Skeletal muscle tissue (tissue), 4 donors: ENCODE results near the gene TMEM47. TPM values are rescaled to one million over a fixed set of nuclear protein-coding genes. Genes with fewer than 3 reads are reported as not detected.

Experiments
- H3K27ac ChIP-seq: one replicate; pipeline ENCODE4 v1.7.0; 2013; ENCODE audit warnings: mild to moderate bottlenecking, low read depth, low read length, inconsistent platforms
- H3K27me3 ChIP-seq, 3 donors: one replicate each; pipeline ENCODE4 v1.7.0; 2013; ENCODE audit warnings: low read length in 3 of 3; ENCODE audit not compliant: control insufficient read depth in 3 of 3, insufficient read depth in 3 of 3
- H3K36me3 ChIP-seq, 3 donors: one replicate each; pipeline ENCODE4 v1.7.0; 2013; ENCODE audit warnings: low read length in 3 of 3; ENCODE audit not compliant: control insufficient read depth in 3 of 3, insufficient read depth in 3 of 3
- H3K4me1 ChIP-seq, 3 donors: one replicate each; pipeline ENCODE4 v1.7.0; 2013; ENCODE audit warnings: low read length in 3 of 3, mild to moderate bottlenecking in 3 of 3; ENCODE audit not compliant: control insufficient read depth in 3 of 3, insufficient read depth in 3 of 3
- H3K4me3 ChIP-seq, 3 donors: one replicate each; pipeline ENCODE4 v1.7.0; 2013; ENCODE audit warnings: low read length in 3 of 3
- H3K9ac ChIP-seq, 3 donors: one replicate each; pipeline ENCODE4 v1.7.0; 2013; ENCODE audit warnings: low read length in 3 of 3, mild to moderate bottlenecking in 3 of 3, moderate library complexity in 2 of 3, low read depth in 1 of 3
- H3K9me3 ChIP-seq, 3 donors: one replicate each; pipeline ENCODE4 v1.7.0; 2013; ENCODE audit warnings: low read length in 3 of 3; ENCODE audit not compliant: control insufficient read depth in 3 of 3
- total RNA-seq: library from RNA; depleted of rRNA; stranded (reverse); fragments of >200 nt; gene quantifications from one replicate; pipeline ENCODE4 v1.2.3, GENCODE V29; 2014
- donor health status: Osteomylitis.

TMEM47 gene
- total RNA-seq, 1 donor from 2014 or later: 54.8 TPM

DNA sequence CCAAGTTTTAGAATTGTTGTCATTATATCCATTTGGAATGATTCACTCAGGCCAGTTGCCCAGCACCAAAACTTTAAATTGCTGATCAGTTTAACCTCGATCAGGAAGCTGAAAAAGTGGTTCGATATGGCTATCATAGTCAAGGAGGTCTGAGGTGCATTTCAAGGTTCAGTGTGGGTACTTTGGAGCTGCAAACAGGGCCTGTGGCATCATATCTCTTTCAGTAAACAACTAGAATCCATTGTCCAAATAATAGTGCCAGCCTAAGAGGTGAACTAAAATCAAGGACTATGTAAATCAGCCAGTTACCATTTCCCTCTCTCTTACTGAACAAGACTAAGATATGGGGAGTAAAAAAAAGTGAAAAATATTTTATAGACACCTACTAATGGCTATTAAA, 14.2 kb downstream of the TMEM47 start:
- Histone ChIP-seq H3K4me3 (no peak overlapping the region), H3K27me3 (no peaks in the 10 kb centered on the region), H3K27ac (no peak overlapping the region), H3K9ac (no peak overlapping the region), H3K4me1 (peaks cover 0 to 5% (median 4%) of the 10 kb centered on the region in 3 donors), H3K36me3 (no peaks in the 10 kb centered on the region), H3K9me3 (no peaks in the 10 kb centered on the region)

- H3K9ac ChIP-seq: no peak overlapping the region
- H3K4me3 ChIP-seq: no peak overlapping the region
Measured at GRCh38 chrX:34638116-34638515, 19.0 kb downstream of the TMEM47 start.

DNA sequence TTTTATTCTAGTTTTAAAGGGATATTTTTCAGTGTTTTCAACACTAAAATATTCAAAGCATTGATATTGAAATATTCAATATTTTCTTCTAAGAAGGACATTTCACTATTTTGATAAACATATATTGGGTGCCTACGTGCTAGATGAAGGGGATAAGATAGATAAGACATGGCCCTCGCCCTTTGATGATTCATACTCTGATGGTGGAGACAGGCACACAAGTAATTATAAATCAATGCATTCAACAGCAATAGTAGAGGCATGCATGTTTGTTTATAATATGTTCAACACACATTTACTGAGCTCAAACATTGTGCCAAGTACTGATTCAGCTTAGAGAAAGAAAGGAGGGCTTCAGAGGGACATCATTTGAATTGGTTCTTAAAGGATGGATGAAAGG, 22.7 kb downstream of the TMEM47 start:
- H3K4me3 ChIP-seq: no peak overlapping the region
- no peak overlapping the region for H3K27ac ChIP-seq
- no peaks in the 10 kb centered on the region for H3K27me3 ChIP-seq
- no peak overlapping the region for H3K9ac ChIP-seq
- H3K4me1 ChIP-seq: no peaks in the 10 kb centered on the region
- H3K36me3 ChIP-seq: no peaks in the 10 kb centered on the region
- no peaks in the 10 kb centered on the region for H3K9me3 ChIP-seq

More at GRCh38 chrX:34638116-34638515, 19.0 kb downstream of the TMEM47 start:
- H3K9me3 ChIP-seq: no peaks in the 10 kb centered on the region
- H3K27me3 ChIP-seq: no peaks in the 10 kb centered on the region
- H3K27ac ChIP-seq: no peak overlapping the region
- peaks cover 0 to 4% (median 3%) of the 10 kb centered on the region in 3 donors for H3K4me1 ChIP-seq
- H3K36me3 ChIP-seq: no peaks in the 10 kb centered on the region

- no peaks in the 10 kb centered on the region for H3K36me3 ChIP-seq
- H3K9me3 ChIP-seq: no peaks in the 10 kb centered on the region
- no peak overlapping the region for H3K4me3 ChIP-seq
- H3K9ac ChIP-seq: no peak overlapping the region
- H3K4me1 ChIP-seq: no peaks in the 10 kb centered on the region
- no peak overlapping the region for H3K27ac ChIP-seq
- H3K27me3 ChIP-seq: no peaks in the 10 kb centered on the region
Measured at GRCh38 chrX:34632384-34632783, 24.7 kb downstream of the TMEM47 start.

- no peaks in the 10 kb centered on the region for H3K9me3 ChIP-seq
- H3K9ac ChIP-seq: no peak overlapping the region
- no peak overlapping the region for H3K27ac ChIP-seq
- no peak overlapping the region for H3K4me3 ChIP-seq
- H3K27me3 ChIP-seq: no peaks in the 10 kb centered on the region
- no peaks in the 10 kb centered on the region for H3K4me1 ChIP-seq
- no peaks in the 10 kb centered on the region for H3K36me3 ChIP-seq
Measured at GRCh38 chrX:34631479-34632220, 25.4 kb downstream of the TMEM47 start.

DNA sequence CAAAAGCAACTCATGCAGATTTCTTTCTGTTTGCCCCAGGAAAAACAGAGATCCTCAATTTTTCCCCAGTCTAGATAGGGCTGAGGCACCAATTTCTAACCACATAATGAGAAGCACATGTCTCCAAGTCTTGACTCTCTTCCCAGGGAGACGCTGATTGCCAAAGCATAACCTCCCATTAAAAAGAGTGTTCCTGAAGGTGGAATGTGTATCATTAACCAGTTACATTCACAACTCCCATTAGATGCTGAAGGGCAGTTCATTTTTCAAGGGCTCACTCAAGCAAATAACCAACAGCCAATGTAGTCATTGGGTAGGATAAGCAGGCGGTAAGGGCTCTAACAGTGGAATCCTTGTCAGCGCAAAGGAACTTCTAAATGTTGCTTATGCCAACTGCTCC, 27.5 kb downstream of the TMEM47 start:
- no peaks in the 10 kb centered on the region for H3K4me1 ChIP-seq
- H3K4me3 ChIP-seq: no peak overlapping the region
- H3K27me3 ChIP-seq: no peaks in the 10 kb centered on the region
- no peak overlapping the region for H3K9ac ChIP-seq
- H3K27ac ChIP-seq: no peak overlapping the region
- H3K36me3 ChIP-seq: no peaks in the 10 kb centered on the region
- no peaks in the 10 kb centered on the region for H3K9me3 ChIP-seq

DNA sequence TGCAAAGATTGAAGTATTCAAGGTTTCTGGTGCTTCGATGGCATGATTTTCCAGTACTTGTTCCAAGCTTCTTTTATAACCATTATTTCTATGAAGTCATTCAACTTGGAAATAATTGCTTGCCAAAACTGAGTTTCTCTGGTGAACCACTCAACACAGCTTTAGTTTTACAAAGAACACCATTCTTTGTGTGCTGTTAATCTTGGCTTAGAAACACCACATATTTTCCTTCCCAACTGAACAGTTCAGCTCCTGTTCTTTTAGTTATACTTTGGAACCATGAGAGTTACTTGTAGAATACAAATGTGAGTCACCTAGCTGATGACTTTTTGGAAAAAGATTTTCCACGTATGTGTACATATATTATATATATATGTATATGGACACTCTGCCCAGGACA, 32.7 kb downstream of the TMEM47 start:
- Histone ChIP-seq H3K27me3 (no peaks in the 10 kb centered on the region), H3K36me3 (no peaks in the 10 kb centered on the region), H3K27ac (no peak overlapping the region), H3K4me1 (no peaks in the 10 kb centered on the region), H3K9me3 (no peaks in the 10 kb centered on the region), H3K9ac (no peak overlapping the region), H3K4me3 (no peak overlapping the region)

GRCh38 chrX:34619920-34620319, 37.2 kb downstream of the TMEM47 start:
- Histone ChIP-seq H3K36me3 (no peaks in the 10 kb centered on the region), H3K27ac (no peak overlapping the region), H3K9me3 (no peaks in the 10 kb centered on the region), H3K4me3 (no peak overlapping the region), H3K27me3 (no peaks in the 10 kb centered on the region), H3K9ac (no peak overlapping the region), H3K4me1 (no peaks in the 10 kb centered on the region)

DNA sequence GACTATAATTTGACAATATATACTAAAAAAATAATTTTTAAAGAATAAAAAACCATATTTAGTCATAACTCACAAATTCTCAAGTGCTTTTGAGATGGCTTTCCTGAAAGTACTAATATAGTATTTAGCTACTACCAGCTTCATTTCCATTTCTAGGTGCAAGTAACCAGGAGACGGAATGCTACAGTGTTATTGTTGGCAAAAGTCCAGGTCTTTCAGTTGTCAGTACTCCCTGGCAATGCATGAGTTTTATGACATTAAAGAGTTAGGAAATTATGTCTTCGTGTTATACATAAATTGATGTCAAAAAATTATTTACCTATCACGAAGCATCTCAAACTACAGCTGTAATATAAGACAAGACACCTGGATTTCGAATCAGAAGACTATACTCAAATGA, 45.0 kb downstream of the TMEM47 start:
- H3K27ac ChIP-seq: no peak overlapping the region
- no peaks in the 10 kb centered on the region for H3K4me1 ChIP-seq
- no peaks in the 10 kb centered on the region for H3K27me3 ChIP-seq
- no peak overlapping the region for H3K9ac ChIP-seq
- no peaks in the 10 kb centered on the region for H3K36me3 ChIP-seq
- H3K9me3 ChIP-seq: no peaks in the 10 kb centered on the region
- H3K4me3 ChIP-seq: no peak overlapping the region

- no peaks in the 10 kb centered on the region for H3K27me3 ChIP-seq
- no peak overlapping the region for H3K4me3 ChIP-seq
- no peak overlapping the region for H3K9ac ChIP-seq
- no peaks in the 10 kb centered on the region for H3K9me3 ChIP-seq
- no peaks in the 10 kb centered on the region for H3K36me3 ChIP-seq
- no peaks in the 10 kb centered on the region for H3K4me1 ChIP-seq
- H3K27ac ChIP-seq: no peak overlapping the region
Measured at GRCh38 chrX:34598362-34598761, 58.7 kb downstream of the TMEM47 start.
